GM12872 (cell line): ENCODE results near the gene JAK2.

Source experiments
- TF ChIP-seq, protein P1 (sequence below): IDR thresholded peaks from 3 replicates; pipeline ENCODE4 v1.5.1; 2011; ENCODE audit warnings: low read depth, mild to moderate bottlenecking, low read length, moderate library complexity; ENCODE audit not compliant: insufficient read depth

JAK2 gene

DNA sequence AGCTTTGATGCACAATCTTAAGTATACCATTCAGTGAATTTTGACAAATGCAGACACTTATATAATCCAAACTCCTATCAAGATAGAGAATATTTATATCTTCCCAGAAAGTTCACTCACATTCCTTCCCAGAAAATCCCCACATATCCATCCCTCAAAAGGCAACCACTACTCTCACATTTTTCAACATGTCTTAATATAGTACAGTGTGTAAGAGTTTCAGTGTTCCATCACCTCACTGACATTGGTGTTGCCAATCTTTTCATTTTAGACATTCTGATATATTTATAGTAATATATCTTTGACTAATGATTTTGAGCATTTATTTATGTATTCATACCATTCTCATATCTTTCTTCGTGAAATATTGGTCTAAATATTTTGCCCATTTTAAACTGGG, 38.1 kb upstream of the JAK2 start:
- TF ChIP-seq, protein P1, sequence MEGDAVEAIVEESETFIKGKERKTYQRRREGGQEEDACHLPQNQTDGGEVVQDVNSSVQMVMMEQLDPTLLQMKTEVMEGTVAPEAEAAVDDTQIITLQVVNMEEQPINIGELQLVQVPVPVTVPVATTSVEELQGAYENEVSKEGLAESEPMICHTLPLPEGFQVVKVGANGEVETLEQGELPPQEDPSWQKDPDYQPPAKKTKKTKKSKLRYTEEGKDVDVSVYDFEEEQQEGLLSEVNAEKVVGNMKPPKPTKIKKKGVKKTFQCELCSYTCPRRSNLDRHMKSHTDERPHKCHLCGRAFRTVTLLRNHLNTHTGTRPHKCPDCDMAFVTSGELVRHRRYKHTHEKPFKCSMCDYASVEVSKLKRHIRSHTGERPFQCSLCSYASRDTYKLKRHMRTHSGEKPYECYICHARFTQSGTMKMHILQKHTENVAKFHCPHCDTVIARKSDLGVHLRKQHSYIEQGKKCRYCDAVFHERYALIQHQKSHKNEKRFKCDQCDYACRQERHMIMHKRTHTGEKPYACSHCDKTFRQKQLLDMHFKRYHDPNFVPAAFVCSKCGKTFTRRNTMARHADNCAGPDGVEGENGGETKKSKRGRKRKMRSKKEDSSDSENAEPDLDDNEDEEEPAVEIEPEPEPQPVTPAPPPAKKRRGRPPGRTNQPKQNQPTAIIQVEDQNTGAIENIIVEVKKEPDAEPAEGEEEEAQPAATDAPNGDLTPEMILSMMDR: no peak

DNA sequence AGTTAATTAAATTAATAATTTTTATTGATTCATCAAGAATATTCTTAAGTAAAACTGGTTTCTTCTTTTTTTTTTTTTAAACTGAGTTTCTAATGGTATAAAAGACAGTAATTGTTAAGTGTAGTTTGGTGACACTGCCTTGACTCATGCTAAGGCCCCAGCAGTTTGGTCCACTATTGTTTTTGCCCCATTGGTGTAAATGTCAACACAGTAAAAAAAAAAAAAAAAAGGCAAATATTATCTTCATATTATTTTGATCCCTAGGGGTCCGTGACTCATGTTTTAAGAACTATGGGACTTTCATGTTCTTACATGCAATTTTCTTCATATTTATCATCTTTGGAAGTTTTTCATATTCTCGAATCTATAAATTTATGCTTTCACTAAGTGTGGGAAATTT, 29.2 kb upstream of the JAK2 start:
- TF ChIP-seq, protein P1: no peak

GRCh38 chr9:4959031-4959430, 26.0 kb upstream of the JAK2 start:
- TF ChIP-seq, protein P1: no peak

GRCh38 chr9:4962085-4962484, 23.0 kb upstream of the JAK2 start:
- TF ChIP-seq, protein P1: no peak

DNA sequence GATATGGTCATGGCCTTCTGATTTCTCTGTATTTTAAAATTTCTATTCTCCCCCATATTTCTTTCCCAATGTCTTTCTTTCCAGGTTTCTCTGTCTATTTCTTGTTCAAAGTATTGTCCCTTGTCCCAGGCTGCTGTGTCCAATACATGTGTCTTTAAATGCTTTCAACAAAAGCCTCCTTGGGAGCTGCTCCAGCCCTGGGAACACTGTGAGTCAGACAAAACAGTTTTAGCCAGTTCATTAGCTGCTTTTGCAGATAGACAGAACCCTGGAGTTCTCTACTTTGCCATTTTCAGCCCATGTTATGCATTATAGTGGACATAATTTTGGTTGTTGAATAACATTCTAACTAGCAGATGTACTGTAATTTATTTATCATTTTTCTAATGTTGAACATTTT, 20.5 kb upstream of the JAK2 start:
- TF ChIP-seq, protein P1: no peak

DNA sequence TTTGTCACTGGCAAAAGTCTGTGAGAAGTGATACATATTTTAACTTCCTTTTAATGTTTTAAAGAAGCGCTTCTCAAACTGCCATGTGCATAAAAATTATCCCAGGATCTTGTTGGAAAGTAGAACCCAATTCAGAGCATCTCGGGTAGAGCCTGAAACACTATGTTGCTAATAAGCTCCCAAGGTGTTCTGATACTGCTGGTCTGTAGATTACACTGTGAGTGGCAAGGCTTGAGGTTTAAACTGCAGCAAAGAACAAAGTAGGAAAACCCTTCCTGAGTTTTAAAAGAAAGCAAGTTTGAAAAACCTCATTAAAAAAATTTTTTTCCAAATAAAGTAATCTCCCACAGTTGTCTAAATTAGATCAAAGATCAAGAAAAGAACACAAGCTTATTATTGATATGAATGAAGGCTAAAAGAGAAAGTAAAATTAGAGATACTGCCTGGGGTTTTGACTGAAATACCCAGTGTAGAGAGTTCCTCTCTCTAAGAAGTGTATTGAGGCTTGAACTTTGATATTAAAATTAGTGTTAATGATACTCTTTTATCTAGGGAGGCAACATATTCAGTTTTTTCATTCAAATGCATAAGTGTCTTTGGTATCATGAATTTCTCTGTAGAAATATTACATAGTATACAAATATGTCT, 19.8 kb upstream of the JAK2 start:
- TF ChIP-seq, protein P1: no peak

- TF ChIP-seq, protein P1: no peak
Measured at GRCh38 chr9:4967523-4967922, 17.5 kb upstream of the JAK2 start.

GRCh38 chr9:4969130-4969529, 15.9 kb upstream of the JAK2 start:
- TF ChIP-seq, protein P1: no peak
